Upper lobe of right lung (tissue), 1 donor: ENCODE results near the gene HSPB8. TPM values are rescaled to one million over a fixed set of nuclear protein-coding genes. Genes with fewer than 3 reads are reported as not detected.

Source experiments
- ATAC-seq: fragments of 200-7000 bp; cut with Tn5 transposase; one replicate; pipeline ENCODE4 v1.9.1; 2020; ENCODE audit warnings: mild to moderate bottlenecking, moderate library complexity
- DNase-seq: peaks from one replicate; pipeline ENCODE4 v3.0.0-alpha.2; 2020
- H3K27ac ChIP-seq: fragments of 200-600 bp; one replicate; pipeline ENCODE4 v1.8.0; 2022
- H3K27me3 ChIP-seq: fragments of 200-600 bp; one replicate; pipeline ENCODE4 v1.8.0; 2022; ENCODE audit warnings: mild to moderate bottlenecking
- H3K36me3 ChIP-seq: fragments of 200-600 bp; one replicate; pipeline ENCODE4 v1.8.0; 2022
- H3K4me1 ChIP-seq: fragments of 200-600 bp; one replicate; pipeline ENCODE4 v1.8.0; 2022
- H3K4me3 ChIP-seq: fragments of 200-600 bp; one replicate; pipeline ENCODE4 v1.8.0; 2022; ENCODE audit warnings: mild to moderate bottlenecking
- H3K9me3 ChIP-seq: fragments of 200-600 bp; one replicate; pipeline ENCODE4 v1.8.0; 2022
- CTCF ChIP-seq: fragments of 200-600 bp; IDR thresholded peaks from one replicate; pipeline ENCODE4 v1.8.0; 2022; ENCODE audit warnings: antibody characterized with exemption
- intact Hi-C: fragments of 100-400 bp; cut with DNase I; formaldehyde crosslinking; loops from one replicate; pipeline ENCODE4 v1.11.0; 2022
- total RNA-seq: library from RNA; stranded (reverse); fragmentation: NEBNext Ultra II Directional; extraction: Animal tissue kit (Norgen Biotek cat#: 25700); gene quantifications from one replicate; pipeline ENCODE4 v1.2.1, GENCODE V29; 2021
- donor health status: DM: no; HTN: yes; CAD: no; lungs with severe emphysema.

HSPB8 gene
- total RNA-seq, 1 donor from 2014 or later, result 70.0 TPM

DNA sequence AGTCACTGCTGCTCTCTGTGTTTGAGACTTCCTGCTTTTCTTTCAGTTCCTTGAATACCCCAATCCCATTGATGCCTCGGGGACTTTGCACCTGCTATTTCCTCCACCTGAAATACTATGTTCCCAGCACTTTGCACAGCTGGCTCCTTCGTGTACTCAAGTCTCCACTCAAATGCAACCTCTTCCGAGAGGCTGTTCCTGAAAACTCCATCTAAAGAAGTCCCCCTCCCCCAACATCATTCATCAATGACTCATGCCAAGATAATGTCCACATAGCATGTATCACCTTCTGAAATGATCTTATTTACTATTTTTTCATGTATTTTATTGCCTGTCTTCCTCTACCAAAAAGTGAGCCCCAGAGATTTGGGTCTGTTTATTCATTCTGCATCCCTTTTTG is 48.6 kb downstream of the HSPB8 start:
- Histone ChIP-seq H3K4me1 (no peaks in the 10 kb centered on the region), H3K27me3 (no peaks in the 10 kb centered on the region), H3K27ac (no peak overlapping the region), H3K9me3 (no peaks in the 10 kb centered on the region), H3K36me3 (no peaks in the 10 kb centered on the region), H3K4me3 (no peak overlapping the region)
- DNase-seq (no peak), ATAC-seq (peak; percentile 17)
- TF ChIP-seq CTCF, result no peak
- intact Hi-C loops, result no loop called here

GRCh38 chr12:119229205-119229604 is 50.5 kb downstream of the HSPB8 start:
- no peaks in the 10 kb centered on the region for H3K27me3 ChIP-seq

DNA sequence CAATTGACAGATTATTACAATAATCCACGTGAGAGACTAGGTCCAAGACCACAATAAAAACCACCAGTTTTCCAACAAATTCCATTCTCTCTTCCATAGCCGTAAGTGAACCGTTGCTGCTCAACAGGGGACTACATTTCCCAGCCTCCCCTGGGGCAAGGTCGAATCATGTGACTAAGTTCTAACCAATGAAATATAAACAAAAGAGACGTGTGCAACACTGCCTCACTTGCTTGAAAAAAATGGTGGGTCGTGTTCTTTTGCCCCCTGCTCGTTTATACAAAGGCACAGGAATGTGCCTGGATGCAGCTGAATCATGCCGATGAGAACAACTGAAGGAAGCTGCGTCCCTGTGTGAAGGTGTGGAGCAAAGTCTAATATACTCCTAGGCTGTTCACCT is 51.1 kb downstream of the HSPB8 start:
- intact Hi-C loops, result no loop called here
- ATAC-seq (peak; percentile 76), DNase-seq (no peak)
- H3K27me3 ChIP-seq, result no peaks in the 10 kb centered on the region
- TF ChIP-seq CTCF, result no peak
- no peaks in the 10 kb centered on the region for H3K4me1 ChIP-seq
- H3K27ac ChIP-seq, result no peak overlapping the region
- no peaks in the 10 kb centered on the region for H3K9me3 ChIP-seq
- H3K36me3 ChIP-seq, result no peaks in the 10 kb centered on the region
- H3K4me3 ChIP-seq, result peak overlapping the region; percentile 16

More at GRCh38 chr12:119229205-119229604, 50.5 kb downstream of the HSPB8 start:
- no peaks in the 10 kb centered on the region for H3K36me3 ChIP-seq
- no peak for TF ChIP-seq CTCF
- H3K4me1 ChIP-seq, result no peaks in the 10 kb centered on the region
- ATAC-seq, result no peak
- H3K27ac ChIP-seq, result no peak overlapping the region
- intact Hi-C loops, result no loop called here
- H3K4me3 ChIP-seq, result no peak overlapping the region
- DNase-seq, result no peak
- no peaks in the 10 kb centered on the region for H3K9me3 ChIP-seq

GRCh38 chr12:119230807-119231206 is 52.1 kb downstream of the HSPB8 start:
- intact Hi-C loops, result no loop called here
- ATAC-seq, result no peak
- TF ChIP-seq CTCF, result no peak

GRCh38 chr12:119231774-119232173 is 53.0 kb downstream of the HSPB8 start:
- ATAC-seq (no peak), DNase-seq (no peak)
- no peaks in the 10 kb centered on the region for H3K27me3 ChIP-seq
- TF ChIP-seq CTCF, result no peak
- no peaks in the 10 kb centered on the region for H3K9me3 ChIP-seq
- H3K36me3 ChIP-seq, result no peaks in the 10 kb centered on the region
- H3K4me1 ChIP-seq, result no peaks in the 10 kb centered on the region
- H3K27ac ChIP-seq, result no peak overlapping the region
- H3K4me3 ChIP-seq, result no peak overlapping the region
- intact Hi-C loops, result no loop called here

More at GRCh38 chr12:119230807-119231206, 52.1 kb downstream of the HSPB8 start:
- no peak for DNase-seq
- H3K9me3 ChIP-seq, result no peaks in the 10 kb centered on the region
- no peaks in the 10 kb centered on the region for H3K27me3 ChIP-seq
- H3K27ac ChIP-seq, result no peak overlapping the region
- H3K4me3 ChIP-seq, result no peak overlapping the region
- H3K4me1 ChIP-seq, result no peaks in the 10 kb centered on the region
- no peaks in the 10 kb centered on the region for H3K36me3 ChIP-seq

DNA sequence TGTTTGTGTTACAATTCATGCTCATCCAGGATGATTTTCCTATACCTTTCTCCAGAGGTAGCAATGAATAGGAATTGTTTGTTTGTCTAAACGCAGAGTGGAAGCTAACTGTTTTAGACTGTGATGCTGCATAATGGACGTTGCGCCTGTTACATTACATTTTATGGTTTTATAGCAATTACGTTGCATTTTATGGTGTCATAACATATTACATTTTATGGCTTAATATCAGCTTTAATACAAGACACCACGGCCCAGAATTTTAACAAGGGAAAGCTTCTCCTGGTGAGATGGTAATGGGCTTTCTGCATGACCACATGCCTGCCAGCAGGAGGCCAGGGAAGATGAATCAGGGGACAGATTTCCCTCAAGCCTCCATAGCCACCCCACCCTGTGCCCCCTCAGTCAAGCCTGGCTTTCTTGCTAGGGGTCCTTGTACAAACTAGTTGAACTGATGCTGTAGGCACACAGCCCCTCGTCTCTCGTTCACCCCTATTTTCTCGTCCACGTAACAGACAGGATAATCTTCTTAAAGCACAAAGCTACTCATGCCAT is 56.5 kb downstream of the HSPB8 start:
- no peaks in the 10 kb centered on the region for H3K9me3 ChIP-seq

More for the DNA sequence above, 56.5 kb downstream of the HSPB8 start:
- no peak overlapping the region for H3K4me3 ChIP-seq
- DNase-seq, result no peak
- H3K36me3 ChIP-seq, result no peaks in the 10 kb centered on the region
- H3K4me1 ChIP-seq, result no peaks in the 10 kb centered on the region
- no peak overlapping the region for H3K27ac ChIP-seq
- intact Hi-C loops, result no loop called here
- TF ChIP-seq CTCF, result peak; percentile 17
- H3K27me3 ChIP-seq, result no peaks in the 10 kb centered on the region
- ATAC-seq, result no peak
